MCF 10A (cell line): ENCODE results near the gene NFKB2. TPM values are rescaled to one million over a fixed set of nuclear protein-coding genes. Genes with fewer than 3 reads are reported as not detected.

Experiments
- BruUV-seq: library from RNA; stranded (reverse); fragments of 400-500 nt; replicated peaks from 2 replicates; lab custom pipeline; 2021; lab: Mats Ljungman, UMichigan
- CTCF ChIA-PET: fragments of 300-600 bp; sonication (Branson Sonifier 250); formaldehyde crosslinking; extraction: SDS; loops from one replicate; lab custom pipeline; 2021; ENCODE audit warnings: antibody characterized with exemption, inconsistent platforms; lab: Yijun Ruan, JAX
- POLR2A ChIA-PET: fragments of 300-600, 350-650 bp; sonication (Branson Sonifier 250); formaldehyde crosslinking; extraction: SDS; loops from one replicate; lab custom pipeline; 2020; ENCODE audit warnings: antibody characterized with exemption, inconsistent platforms; lab: Yijun Ruan, JAX
- DNase-seq: peaks from one replicate; pipeline ENCODE4 v3.0.0-alpha.2; 2018; ENCODE audit not compliant: unreplicated experiment
- H3K27ac Mint-ChIP-seq: one replicate; pipeline ENCODE4 v1.8.0; 2022; ENCODE audit warnings: mild to moderate bottlenecking, low read depth, mixed read lengths; ENCODE audit not compliant: unreplicated experiment
- H3K27me3 Mint-ChIP-seq: one replicate; pipeline ENCODE4 v1.8.0; 2022; ENCODE audit warnings: mixed read lengths; ENCODE audit not compliant: insufficient read depth, unreplicated experiment
- H3K36me3 Mint-ChIP-seq: one replicate; pipeline ENCODE4 v1.8.0; 2022; ENCODE audit warnings: mild to moderate bottlenecking, moderate library complexity, mixed read lengths; ENCODE audit not compliant: insufficient read depth, unreplicated experiment
- H3K4me1 Mint-ChIP-seq: one replicate; pipeline ENCODE4 v1.8.0; 2022; ENCODE audit warnings: mixed read lengths; ENCODE audit not compliant: insufficient read depth, unreplicated experiment
- H3K4me3 Mint-ChIP-seq: one replicate; pipeline ENCODE4 v1.8.0; 2022; ENCODE audit warnings: mild to moderate bottlenecking, moderate library complexity, mixed read lengths; ENCODE audit not compliant: unreplicated experiment
- H3K9me3 Mint-ChIP-seq: one replicate; pipeline ENCODE4 v1.8.0; 2022; ENCODE audit warnings: mixed read lengths; ENCODE audit not compliant: unreplicated experiment
- intact Hi-C: fragments of 100-400 bp; cut with micrococcal nuclease; formaldehyde crosslinking; loops from 2 replicates; pipeline ENCODE4 v1.14.1; 2022
- total RNA-seq: library from RNA; stranded (reverse); gene quantifications from 2 replicates; pipeline ENCODE4 v1.2.3, GENCODE V29; 2022
- TF ChIP-seq, protein P1 (sequence below): fragments of 200-600 bp; IDR thresholded peaks from one replicate; pipeline ENCODE4 v1.8.0; 2022; ENCODE audit warnings: antibody characterized with exemption, mild to moderate bottlenecking; ENCODE audit not compliant: unreplicated experiment

NFKB2 gene
- total RNA-seq, 1 experiment from 2014 or later, result 76.2 TPM

DNA sequence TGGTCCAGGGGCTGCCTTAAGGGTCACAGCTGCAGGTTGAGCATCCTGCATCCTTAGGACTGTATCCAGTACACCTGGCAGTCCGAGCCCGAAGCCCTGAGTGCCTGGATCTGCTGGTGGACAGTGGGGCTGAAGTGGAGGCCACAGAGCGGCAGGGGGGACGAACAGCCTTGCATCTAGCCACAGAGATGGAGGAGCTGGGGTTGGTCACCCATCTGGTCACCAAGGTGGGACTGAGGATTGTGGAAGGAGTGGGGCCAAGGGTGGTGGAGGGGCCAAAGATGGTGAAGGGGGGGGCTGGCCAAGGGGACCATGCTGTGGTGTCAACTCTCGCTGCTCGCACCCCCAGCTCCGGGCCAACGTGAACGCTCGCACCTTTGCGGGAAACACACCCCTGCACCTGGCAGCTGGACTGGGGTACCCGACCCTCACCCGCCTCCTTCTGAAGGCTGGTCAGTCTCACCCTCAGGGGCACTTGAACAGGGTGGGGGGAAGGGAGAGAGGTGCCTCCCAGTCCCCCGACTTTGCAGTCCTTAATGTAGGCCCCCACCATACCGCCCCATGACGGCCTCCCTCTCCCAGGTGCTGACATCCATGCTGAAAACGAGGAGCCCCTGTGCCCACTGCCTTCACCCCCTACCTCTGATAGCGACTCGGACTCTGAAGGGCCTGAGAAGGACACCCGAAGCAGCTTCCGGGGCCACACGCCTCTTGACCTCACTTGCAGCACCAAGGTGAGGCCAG lies 5.3 kb downstream of the NFKB2 start:
- Mint-ChIP-seq H3K9me3 (no peaks in the 10 kb centered on the region), H3K4me3 (peak overlapping the region; percentile 48), H3K4me1 (peaks cover 23% of the 10 kb centered on the region), H3K27me3 (no peaks in the 10 kb centered on the region), H3K27ac (no peak overlapping the region), H3K36me3 (peaks cover 50% of the 10 kb centered on the region)
- ChIA-PET POLR2A (interaction anchor here (1.2 to 8.4 kb wide), 3 partner anchors 21 to 171 kb away, joined by 4 to 90 read pairs (median 5); partner anchors contain the start of genes C10orf95 and FBXL15), CTCF (interaction anchor here (0.6 to 10.5 kb wide), 19 partner anchors 9 to 322 kb away, joined by 3 to 137 read pairs (median 4); partner anchors contain the start of genes C10orf95 and FBXL15)
- TF ChIP-seq, protein P1, sequence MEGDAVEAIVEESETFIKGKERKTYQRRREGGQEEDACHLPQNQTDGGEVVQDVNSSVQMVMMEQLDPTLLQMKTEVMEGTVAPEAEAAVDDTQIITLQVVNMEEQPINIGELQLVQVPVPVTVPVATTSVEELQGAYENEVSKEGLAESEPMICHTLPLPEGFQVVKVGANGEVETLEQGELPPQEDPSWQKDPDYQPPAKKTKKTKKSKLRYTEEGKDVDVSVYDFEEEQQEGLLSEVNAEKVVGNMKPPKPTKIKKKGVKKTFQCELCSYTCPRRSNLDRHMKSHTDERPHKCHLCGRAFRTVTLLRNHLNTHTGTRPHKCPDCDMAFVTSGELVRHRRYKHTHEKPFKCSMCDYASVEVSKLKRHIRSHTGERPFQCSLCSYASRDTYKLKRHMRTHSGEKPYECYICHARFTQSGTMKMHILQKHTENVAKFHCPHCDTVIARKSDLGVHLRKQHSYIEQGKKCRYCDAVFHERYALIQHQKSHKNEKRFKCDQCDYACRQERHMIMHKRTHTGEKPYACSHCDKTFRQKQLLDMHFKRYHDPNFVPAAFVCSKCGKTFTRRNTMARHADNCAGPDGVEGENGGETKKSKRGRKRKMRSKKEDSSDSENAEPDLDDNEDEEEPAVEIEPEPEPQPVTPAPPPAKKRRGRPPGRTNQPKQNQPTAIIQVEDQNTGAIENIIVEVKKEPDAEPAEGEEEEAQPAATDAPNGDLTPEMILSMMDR, result no peak
- intact Hi-C loops, result no loop called here
- DNase-seq, result no peak
- no TSS peak for BruUV-seq

DNA sequence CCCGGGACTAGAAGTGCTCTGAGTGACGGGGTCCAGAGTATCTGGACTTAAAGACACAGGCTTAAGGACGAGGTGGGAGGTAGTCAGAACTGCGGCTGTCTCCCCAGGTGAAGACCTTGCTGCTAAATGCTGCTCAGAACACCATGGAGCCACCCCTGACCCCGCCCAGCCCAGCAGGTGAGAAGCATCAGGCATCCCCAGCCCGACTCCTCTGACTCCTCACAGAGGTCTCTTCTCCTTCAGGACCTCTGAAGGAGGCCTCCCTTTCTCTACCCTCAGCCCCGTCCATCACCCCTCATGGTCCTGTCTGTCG lies 5.8 kb downstream of the NFKB2 start:
- CTCF ChIA-PET, result interaction anchor here (0.9 to 10.5 kb wide), 6 partner anchors 10 to 232 kb away, joined by 3 to 137 read pairs (median 13); partner anchors contain the start of gene FBXL15
- TF ChIP-seq, protein P1, result no peak

DNA sequence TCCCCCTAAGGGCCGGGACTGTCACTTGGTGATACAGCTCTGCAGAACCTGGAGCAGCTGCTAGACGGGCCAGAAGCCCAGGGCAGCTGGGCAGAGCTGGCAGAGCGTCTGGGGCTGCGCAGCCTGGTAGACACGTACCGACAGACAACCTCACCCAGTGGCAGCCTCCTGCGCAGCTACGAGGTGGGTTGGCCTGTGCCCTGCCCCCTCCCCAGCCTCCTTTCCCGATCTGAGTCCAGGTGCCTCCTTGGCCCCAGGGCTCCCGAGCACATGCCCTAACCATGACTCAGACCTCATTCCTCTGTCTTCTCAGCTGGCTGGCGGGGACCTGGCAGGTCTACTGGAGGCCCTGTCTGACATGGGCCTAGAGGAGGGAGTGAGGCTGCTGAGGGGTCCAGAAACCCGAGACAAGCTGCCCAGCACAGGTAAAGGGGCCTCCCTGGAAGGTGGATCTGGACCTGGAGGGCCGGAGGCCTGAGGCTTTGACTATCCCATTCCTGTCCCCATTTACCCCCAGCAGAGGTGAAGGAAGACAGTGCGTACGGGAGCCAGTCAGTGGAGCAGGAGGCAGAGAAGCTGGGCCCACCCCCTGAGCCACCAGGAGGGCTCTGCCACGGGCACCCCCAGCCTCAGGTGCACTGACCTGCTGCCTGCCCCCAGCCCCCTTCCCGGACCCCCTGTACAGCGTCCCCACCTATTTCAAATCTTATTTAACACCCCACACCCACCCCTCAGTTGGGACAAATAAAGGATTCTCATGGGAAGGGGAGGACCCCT lies 6.4 kb downstream of the NFKB2 start:
- H3K4me3 Mint-ChIP-seq, result peak overlapping the region; percentile 48
- no peak overlapping the region for H3K27ac Mint-ChIP-seq
- peaks cover 50% of the 10 kb centered on the region for H3K36me3 Mint-ChIP-seq
- TF ChIP-seq, protein P1, result no peak
- H3K9me3 Mint-ChIP-seq, result no peaks in the 10 kb centered on the region
- H3K27me3 Mint-ChIP-seq, result no peaks in the 10 kb centered on the region
- ChIA-PET POLR2A (interaction anchor here (0.7 to 8.4 kb wide), 9 partner anchors 8 to 177 kb away, joined by 3 to 90 read pairs (median 4); partner anchors contain the start of genes C10orf95, CUEDC2 and FBXL15), CTCF (interaction anchor here (0.5 to 10.5 kb wide), 10 partner anchors 8 to 230 kb away, joined by 3 to 137 read pairs (median 4); partner anchors contain the start of genes CUEDC2 and FBXL15)
- DNase-seq, result peak; percentile 87
- H3K4me1 Mint-ChIP-seq, result peaks cover 23% of the 10 kb centered on the region
- no TSS peak for BruUV-seq
- intact Hi-C loops, result loop anchor here (2.0 kb wide), 1 partner anchor 19 kb away; the partner anchor contains the start of gene FBXL15

More for the DNA sequence above, 5.8 kb downstream of the NFKB2 start:
- Mint-ChIP-seq H3K9me3 (no peaks in the 10 kb centered on the region), H3K4me3 (peak overlapping the region; percentile 48), H3K27ac (no peak overlapping the region), H3K36me3 (peaks cover 50% of the 10 kb centered on the region), H3K4me1 (peaks cover 23% of the 10 kb centered on the region), H3K27me3 (no peaks in the 10 kb centered on the region)
- no TSS peak for BruUV-seq
- POLR2A ChIA-PET, result interaction anchor here (0.7 to 8.4 kb wide), 8 partner anchors 7 to 172 kb away, joined by 3 to 90 read pairs (median 4); partner anchors contain the start of genes C10orf95, CUEDC2 and FBXL15
- intact Hi-C loops, result no loop called here
- no peak for DNase-seq
